HG02759 (cell line): ENCODE measurements around the gene WDFY1.

Source experiments
- ATAC-seq: cut with Tn5 transposase; IDR thresholded peaks from one replicate; pipeline ENCODE4 v1.9.1; 2021; ENCODE audit warnings: mild to moderate bottlenecking, moderate library complexity; ENCODE audit not compliant: unreplicated experiment

The WDFY1 gene

DNA sequence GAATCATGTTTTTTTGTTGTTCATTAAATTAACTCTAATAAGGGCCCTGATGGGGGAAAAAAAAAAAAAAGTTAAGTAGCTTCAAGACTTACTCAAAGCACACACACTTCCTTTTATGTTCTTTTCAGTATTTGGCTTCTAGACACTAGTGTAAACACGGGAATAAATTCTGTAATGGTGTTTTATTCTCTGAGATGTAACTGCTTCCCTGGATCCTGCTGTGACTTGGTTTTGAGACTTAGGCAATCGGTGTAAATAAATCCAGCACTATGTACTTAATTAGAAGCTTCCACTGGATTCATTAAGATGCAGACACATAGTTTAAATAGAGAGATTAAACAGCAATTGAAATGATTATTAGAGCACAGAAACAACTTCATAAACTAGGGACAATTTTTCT, 81.6 kb downstream of the WDFY1 start:
- ATAC-seq = no peak

DNA sequence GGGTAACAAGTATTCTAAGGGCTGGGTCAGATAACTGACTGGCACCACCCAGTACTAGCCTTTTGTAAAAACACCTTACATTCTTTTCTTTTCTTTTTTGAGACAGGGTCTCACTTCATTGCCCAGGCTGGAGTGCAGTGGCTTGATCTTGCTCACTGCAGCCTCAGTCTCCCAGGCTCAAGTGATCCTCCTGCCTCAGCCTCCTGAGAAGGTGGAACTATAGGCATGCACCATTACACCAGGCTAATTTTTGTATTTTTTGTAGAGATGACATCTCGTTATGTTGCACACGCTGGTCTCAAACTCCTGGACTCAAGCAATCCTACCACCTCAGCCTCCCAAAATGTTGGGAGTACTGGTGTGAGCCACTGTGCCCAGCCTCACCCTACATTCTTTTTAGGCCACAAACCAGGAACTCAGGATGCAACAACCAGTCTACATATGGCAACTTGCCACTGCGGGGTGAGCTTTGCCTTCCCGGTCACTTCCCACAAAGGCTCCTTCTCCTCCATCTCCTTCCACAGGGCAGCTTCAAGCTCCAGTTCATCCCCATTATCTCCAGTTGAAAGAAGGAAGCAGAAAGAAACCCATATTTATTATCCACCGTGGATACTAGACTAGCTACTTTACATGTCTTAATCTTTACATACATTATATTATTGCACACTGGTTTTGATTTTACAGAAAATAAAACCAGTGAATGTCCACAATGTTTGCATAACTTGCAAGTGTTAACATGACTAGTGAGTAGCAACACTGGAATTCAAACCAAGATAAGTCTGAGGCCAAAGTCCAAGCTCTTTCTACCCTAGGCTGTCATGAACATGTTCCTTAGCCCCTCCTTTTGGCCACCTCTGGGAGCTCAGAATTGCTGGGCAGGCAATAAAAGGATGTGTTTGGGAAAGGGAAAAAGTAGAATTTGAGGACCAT, 84.1 kb downstream of the WDFY1 start:
- no peak for ATAC-seq

DNA sequence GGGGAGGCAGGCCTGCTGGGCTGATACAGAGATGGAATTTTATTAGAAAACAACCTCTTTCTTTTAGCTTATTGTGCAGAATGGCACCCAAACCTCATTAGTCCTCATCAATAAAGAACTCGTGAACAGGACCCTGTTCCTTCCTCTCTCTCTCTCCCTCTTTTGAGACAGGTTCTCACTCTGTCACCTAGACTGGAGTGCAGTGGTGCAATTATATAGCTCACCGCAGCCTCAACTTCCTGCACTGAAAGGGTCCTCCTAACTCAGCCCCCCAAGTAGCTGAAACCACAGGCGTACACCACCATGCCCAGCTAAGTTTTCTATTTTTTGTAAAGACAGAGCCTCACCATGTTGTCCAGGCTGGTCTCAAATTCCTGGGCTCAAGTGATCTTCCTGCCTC, 86.1 kb downstream of the WDFY1 start:
- ATAC-seq = no peak

DNA sequence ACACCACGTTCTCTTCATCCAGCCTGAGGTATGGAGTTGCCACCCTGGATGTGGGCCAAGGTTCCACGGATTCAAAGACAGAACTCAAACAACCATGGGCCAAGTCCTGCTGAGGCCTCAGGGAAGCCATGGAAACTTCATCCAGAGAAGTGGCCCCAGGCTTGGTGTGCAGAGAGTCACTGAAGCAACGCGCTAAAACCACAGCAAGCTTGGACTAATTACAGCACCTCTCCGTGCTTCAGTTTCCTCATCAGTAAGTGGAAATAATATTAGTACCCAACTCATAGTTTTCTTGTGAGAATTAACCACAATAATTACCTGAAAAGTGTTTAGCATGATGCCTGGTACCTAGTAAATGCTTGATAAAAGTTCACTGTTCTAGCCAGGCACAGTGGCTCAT, 88.6 kb downstream of the WDFY1 start:
- ATAC-seq = peak; percentile 37

DNA sequence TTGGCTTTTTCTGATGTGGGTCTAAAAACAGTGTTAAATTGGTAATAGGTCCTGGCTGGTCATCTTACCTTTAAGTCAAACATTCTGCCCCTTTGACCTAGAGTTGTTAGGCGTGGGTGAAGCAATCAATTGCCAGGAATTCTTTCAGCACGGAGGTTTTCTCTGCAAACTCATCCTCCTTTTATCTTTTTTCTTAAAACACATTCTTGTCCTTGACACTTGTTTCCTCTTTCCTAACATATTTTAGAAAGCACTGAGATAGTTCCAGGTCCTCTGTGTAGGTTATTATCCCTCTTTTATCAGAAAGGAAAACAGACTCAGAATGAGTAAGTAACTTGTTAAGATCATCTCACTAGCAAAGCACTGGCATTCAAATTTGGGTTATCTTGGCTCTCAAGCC, 89.1 kb downstream of the WDFY1 start:
- no peak for ATAC-seq

DNA sequence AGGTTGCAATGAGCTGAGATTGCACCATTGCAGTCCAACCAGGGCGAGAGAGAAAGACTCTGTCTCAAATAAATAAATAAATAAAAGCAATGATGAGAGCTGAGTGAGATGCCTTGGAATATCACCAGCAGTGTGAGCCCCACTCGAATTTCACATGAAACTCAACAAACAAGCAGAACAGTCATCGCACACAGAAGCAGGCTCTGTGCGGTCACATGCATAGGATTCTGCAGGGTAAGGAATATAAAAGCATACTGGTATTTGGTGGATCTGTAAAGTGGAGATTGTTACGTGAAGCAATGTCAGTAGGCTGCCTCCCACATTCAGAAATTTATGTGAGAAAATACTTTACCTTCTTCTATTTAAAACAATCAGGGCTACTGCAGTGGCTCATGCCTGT, 89.7 kb downstream of the WDFY1 start:
- no peak for ATAC-seq

DNA sequence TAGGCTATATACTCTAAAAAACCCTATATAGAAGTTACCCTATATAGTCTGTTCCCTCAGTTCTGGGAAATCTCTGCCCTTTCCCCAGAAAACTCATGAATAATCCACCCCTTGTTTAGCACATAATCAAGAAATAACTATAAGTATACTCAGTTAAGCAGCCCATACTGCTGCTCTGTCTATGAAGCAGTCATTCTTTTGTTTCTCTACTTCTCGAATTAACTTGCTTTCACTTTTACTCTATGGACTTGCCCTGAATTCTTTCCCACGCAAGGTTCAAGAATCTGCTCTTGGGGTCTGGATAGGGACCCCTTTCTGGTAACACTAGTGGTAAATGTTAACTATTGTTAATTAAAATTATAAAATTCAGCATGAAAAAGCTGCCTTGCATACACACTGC, 90.4 kb downstream of the WDFY1 start:
- peak; percentile 52 for ATAC-seq

DNA sequence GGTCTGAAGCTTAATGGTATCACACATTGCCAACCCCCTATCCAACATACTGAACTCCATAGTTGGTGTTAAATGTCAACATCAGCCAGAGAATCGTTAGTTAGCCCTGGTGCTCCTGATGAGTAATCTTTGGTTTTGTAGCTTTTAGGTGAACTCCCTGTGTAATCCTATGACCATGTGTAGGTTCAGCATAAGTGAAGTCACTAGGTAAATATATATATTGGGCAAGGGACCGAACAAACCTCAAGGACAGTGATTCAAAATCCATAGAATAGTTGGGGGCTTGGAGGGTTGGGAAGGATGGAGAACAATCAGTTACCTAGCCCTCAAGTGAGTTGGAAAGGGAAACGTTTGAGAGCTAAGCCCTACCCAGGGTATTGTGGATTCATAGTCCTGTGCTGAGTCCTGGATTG, 91.7 kb downstream of the WDFY1 start:
- no peak for ATAC-seq

DNA sequence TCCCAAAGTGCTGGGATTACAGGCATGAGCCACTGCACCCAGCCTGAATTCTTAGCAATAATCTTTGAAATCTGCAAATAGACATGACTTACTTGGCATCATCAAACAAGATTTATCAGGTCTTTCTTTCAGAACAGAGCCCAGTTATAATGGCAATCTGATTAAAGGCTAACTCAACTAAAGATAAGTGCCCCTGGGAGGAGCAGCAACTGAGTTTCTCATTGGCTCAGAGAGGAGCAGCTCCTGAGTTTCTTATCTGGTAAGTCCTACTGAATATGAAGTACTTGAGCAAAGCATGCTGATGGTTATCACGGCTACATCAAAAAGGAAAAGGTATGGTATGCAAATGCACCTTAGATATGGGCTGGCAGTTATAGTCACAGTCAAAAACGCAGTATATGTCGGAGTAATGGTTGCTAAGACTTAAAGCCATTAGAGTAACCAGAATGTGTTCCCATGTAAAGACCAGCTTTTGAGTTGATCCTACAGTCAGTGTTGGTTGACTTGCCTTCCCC, 92.8 kb downstream of the WDFY1 start:
- ATAC-seq = no peak

DNA sequence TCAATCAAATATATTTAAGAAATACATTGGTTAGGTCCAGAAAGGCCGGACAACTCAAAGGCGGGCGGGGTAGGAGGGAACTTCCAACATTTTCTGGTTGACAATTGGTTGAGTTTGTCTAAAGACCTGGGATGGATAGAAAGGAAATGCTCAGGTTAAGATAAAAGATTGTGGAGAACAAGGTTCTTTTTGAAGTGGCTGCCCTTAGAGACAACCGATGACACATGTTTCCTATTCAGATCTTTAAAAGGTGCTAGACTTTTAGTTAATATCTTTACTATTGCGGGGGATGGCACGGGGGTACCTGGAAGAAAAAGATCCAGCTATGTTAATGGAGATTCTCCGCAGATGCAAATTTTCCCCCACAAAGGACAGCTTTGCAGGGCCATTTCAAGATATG, 97.7 kb downstream of the WDFY1 start:
- no peak for ATAC-seq

DNA sequence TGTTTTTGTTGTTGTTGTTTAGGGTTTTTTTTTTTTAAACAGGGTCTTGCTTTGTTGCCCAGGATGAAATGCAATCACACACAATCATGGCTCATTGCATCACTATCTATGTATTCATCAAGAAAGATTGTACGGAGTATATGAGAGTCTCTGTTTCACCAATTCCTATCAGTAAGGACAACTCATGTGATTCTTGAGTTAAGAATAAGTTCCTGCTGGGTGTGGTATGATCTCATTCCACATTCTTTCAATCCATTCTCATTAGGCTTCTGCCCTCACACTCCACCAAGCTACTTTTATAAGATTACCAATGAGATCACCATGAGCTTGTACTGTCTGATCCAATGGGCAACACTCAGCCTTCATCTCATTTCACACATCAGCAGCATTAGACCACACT, 98.6 kb downstream of the WDFY1 start:
- ATAC-seq = no peak

DNA sequence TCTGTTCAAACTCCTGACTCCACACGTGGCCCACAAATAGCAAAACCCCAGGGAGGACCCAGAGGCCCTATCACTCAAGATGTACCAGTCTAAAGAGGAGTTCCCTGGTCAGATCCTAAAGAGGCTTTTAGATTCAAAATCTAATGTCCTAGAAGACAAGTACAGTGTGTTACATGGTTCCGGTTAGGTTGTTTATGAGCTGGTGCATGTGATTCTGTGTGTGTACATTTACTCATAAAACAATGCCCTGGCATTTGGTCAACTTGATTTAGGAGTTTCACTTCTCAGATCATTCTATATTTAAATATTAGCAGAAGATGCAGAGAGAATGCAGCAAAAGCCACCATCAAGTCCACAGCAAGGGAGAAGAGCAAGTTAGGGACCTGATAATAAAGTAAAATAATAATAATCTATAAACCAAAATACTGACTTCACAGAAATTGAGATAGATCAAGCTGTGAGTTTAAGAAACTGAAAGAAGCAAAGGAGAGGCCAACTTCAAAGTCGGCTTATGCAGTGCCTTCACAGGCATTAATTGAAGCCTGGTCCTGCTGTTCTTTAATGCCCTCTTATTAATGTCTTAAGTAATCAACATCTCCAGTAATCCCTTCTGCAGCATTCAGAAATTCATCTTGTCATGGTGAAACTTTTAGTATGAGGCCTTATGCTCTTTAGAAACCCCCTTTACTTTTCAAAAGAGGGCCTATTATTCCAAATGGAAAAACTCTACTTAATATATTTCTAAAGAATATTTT, 103.5 kb downstream of the WDFY1 start:
- ATAC-seq = no peak

DNA sequence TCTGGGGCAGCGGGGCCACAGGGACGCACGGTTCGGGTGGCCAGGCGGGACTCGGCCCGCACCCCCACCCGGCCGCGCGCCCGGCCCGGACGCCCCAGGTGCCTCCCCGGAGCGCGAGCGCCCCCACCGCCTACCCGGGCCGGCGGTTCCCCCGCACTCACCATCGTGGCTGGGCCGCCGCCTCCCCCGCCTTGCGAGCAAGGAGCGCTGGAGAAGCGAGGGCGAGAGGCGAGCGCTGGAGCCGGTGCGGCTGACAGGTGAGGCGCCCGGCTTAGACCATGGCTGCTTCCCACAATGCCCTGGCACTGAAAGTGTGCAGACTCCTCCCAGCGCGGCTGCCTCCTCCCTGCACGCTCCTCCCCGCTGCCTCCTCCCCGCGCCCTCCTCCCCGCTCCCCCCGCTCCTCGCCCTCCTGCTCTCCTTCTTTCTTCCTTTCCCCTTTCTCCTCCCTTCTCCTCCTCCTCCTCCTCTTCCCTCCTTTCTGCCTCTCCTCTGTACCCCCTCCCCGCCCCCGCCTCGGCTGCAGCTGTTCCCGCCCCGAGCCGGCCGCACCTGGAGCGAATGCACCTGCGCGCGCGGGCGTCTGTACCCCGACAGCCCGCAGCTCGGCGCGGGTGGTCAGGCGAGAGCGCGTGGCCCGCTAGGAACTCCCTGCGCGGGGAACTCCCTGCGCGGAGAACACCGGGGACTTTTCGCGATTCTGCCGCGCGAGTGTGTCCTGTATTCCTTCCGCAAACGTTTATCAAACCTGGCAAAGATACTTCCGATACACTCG, 107.7 kb downstream of the WDFY1 start, which contains the start of gene AP1S3:
Gene AP1S3 (minus strand): TSS at position 296 of the 775 bp plus-strand sequence. CDS start 132 bp downstream, at position 164.
- peak; percentile 71 for ATAC-seq

DNA sequence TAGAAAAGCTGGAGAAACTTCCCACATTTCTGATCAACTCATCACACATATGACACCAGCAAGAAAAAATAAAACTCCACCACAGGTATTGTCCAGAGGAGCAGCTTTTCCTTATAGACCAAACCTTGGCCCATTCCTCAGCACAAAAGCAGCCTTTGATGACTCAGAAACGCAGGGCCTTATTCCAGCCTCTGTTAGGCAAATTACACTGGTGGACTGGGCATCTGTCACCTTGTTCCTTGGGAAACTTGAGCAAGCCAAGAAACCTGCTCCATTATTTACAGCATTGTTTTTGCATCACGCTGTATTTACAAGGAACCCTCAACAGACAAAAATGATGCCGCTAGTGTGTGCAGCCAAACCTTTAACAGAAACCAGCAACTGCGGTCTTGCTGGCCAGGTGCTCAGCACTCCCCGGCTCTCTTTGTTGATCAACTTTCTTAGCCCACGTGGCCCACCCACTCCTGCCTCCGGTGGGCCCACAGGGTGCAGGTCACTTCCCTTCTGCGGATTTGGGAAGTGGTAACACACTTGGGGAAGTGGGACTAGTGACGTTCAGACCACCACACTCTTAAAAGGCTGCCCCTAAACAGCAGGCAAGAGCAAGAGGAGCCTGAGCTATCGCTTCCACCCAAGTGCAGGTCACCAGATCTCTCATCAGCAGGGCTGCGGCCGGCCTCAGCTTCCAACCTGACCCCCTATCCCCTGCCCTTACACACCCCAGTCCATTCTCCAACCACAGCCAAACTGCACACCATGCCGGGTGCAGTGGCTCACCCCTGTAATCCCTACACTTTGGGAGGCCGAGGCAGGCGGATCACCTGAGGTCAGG, 109.2 kb downstream of the WDFY1 start:
- ATAC-seq = peak; percentile 61

DNA sequence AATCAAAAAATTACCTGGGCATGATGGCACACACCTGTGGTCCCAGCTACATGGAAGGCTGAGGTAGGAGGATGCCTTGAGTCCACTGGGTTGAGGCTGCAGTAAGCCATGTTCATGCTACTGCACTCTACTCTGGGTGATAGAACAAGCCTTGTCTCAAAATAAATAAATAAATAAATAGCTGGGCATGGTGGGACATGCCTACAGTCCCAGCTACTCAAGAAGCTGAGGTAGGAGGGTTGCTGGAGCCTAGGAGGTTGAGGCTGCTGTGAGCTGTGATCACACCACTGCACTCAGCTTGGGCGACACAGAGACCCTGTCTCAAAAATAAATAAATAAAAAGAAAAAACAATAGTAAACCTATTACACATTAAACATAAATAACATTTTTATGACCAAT, 110.7 kb downstream of the WDFY1 start:
- ATAC-seq = no peak

DNA sequence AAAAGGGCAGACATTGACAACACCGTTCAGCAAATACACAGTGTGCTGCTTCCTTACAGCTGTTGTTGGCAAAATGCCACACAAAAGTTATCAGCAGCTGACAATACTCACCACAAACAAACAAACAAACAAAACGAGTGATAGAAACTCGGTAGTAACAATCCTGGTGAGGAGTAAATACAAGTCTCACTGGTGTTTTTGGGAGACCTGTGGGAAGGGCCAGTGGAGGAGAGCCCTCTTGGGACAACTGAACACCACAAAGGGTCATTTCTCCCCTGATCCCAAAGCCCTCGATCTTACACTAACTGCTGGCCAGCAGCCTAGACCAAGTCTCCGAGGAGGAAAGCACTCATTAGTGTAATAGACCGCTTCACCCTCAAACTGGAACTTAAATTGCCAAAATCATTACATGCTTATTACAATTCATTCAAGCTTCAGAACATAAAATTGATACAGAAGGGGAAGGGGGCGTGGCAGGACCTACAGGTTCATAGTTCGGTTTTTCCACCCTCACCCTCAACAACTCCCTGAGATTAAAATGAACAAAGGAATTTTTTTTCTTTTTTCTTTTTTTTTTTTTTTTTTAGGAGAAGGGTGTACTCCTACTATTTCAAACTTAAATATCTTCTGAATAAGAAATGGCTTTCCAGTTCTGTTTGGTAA, 112.8 kb downstream of the WDFY1 start:
- no peak for ATAC-seq

DNA sequence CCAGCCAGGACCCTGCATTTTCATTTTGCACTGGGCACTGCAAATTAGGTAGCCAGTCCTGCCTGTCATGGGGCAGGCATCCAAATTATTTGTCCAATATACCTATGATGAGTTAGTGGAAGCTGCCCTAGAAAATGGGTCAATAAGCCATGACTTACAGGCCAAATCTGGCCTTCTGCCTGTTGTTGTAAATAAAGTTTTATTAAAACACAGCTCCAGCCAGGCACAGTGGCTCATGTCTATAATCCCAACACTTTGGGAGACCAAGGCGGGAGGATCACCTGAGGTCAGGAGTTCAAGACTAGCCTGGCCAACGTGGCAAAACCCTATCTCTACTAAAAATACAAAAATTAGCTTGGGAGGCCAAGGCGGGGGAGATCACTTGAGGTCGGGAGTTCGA, 116.0 kb downstream of the WDFY1 start:
- ATAC-seq = no peak

DNA sequence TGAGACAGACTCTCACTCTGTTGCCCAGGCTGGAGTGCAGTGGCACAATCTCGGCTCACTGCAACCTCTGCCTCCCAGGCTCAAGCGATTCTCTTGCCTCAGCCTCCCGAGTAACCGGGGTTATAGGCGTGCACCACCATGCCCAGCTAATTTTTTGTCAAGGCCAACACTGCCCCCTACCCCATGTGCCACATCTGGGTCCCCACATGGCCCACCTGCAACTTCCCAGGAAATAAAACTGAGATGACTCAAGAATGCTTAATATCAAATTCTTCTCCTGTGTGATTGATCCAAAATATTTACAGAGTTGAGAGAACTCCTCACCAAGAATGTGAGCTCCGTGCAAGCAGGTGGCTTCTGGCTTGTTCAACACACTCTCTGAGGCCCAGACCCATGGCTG, 116.8 kb downstream of the WDFY1 start:
- no peak for ATAC-seq

DNA sequence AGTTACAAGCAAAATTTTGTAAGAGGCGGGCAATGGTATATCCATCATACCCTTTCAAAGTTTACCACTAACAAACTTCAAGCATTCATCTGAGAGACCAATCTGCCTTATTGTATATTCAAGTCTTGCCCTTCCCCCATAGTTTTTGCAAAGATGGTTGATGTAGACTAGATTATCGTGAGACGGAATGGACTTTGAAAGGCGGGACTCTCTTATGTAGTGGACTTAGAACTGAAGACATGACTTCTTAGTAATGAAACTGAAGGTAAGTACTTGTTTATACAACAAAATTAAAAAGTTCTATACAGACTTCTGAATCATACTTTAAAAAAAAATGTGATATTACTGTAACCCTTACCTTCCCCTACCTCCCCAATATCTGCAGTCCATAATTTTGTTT, 118.1 kb downstream of the WDFY1 start:
- no peak for ATAC-seq
